Stimulated activated CD4-positive, alpha-beta T cell treated with anti-CD3 and anti-CD28 coated beads, Interleukin-2, amount 100 ng/mL, for 48 hours (primary cell): ENCODE data around the gene STEAP4.
"Not testable (repeated sequence)": the region's sequence is repeated elsewhere in the genome, so short reads cannot be mapped to it uniquely, and the experiment has no call there.

Experiments used
- DNase-seq, 2 donors: peaks; one replicate each; pipeline ENCODE4 v3.0.0-alpha.2; 2020

Gene STEAP4

DNA sequence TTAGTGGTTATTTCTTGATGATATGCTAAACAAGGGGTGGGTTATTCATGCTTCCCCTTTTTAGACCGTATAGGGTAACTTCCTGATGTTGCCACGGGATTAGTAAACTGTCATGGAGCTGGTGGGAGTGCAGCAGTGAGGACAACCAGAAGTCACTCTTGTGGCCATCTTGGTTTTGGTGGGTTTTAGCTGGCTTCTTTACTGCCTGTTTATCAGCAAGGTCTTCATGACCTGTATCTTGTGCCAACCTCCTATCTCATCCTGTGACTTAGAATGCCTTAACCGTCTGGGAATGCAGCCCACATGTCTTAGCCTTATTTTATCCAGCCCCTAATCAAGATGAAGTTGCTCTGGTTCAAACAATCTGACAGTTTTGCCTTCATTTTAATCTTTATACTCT, 41.7 kb downstream of the STEAP4 start:
- DNase-seq: not testable (repeated sequence)

DNA sequence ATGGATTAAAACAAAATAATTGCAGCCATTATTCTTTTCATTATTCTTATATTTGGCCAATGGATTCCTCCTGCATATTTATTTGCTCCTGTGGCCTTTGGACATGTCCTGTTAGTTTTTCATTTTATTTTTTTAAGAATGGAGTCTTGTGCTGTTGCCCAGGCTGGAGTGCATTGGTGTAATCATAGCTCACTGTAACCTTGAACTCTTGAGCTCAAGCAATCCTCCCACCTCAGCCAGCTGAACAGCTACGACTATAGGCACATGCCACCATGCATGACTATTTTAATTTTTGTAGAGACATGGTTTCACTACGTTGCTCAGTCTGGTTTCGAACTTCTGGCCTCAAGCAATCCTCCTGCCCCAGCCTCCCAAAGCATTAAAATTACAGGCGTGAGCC, 44.1 kb downstream of the STEAP4 start:
- DNase-seq: no peak

GRCh38 chr7:88260719-88261118, 46.0 kb downstream of the STEAP4 start:
- no peak for DNase-seq

- DNase-seq: no peak
Observed at GRCh38 chr7:88259656-88260380, 46.9 kb downstream of the STEAP4 start.

GRCh38 chr7:88258296-88258695, 48.4 kb downstream of the STEAP4 start:
- not testable (repeated sequence) for DNase-seq

- no peak for DNase-seq
Observed at GRCh38 chr7:88256906-88257305, 49.8 kb downstream of the STEAP4 start.

DNA sequence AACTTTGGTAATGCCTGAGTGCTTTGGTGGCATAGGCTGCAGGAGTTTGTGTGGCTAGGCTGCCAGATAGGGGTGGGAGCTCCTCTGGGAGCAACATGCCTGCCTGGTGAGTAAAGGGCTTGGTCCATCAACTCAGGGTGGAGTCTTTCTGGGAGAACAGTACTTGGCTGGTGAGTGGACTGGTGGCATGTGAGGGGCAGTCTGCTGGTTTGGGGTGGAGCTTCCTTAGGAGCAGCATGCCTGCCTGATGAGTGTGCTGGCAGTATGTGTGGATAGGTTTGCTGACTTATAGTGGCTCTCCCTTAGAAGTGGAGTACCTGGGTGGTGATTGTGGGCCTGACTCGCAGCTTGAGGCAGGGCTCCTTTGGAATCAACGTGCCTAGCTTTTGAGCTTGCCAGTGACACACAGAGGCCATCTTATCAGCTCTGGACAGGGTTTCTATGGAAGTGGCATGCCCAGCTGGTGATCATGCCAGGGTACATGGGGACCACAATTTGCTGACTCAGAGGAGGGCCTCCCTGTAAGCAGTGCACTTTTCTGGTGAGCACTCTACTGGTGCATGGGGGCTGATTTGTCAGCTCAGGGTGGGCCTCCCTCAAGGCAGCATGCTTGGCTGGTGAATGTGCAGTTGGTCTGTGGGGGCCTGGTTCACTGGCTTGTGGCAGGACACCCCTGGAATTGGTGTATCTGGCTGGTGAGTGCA, 51.8 kb downstream of the STEAP4 start:
- no peak for DNase-seq

DNA sequence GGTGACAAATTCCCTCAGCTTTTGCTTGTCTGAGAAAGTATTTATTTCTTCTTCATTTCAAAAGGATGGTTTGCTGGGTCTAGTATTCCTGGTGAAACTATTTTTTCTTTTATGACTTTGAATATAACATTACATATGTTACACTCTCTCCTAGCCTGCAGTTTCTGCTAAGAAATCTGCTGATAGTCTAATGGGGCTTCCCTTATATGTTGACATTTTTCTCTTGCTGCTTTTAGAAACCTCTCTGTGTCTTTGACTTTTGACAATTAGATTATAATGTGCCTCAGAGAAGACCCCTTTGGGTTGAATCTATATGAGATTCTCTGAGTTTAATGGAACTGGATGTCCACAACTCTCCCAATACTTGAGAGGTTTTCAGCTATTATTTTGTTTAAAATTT, 53.1 kb downstream of the STEAP4 start:
- no peak for DNase-seq

DNA sequence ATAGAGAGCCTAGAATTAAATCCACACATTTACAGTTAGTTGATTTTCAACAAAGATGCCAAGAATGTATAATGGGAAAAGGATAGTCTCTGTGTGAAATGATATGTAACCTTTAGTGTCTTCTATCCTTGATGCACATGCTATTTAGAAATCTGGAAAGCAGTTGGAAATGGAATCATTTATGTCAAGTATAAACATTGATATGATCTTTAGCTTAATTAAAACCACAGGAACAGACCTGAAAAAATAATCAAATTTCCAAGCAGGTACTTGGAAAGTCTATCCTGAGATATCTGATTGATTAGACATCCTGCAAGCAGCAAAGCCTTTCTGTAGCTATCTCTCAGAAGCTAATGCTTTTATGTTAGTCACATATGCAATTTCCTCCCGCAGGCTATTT, 62.4 kb downstream of the STEAP4 start:
- DNase-seq: no peak

DNA sequence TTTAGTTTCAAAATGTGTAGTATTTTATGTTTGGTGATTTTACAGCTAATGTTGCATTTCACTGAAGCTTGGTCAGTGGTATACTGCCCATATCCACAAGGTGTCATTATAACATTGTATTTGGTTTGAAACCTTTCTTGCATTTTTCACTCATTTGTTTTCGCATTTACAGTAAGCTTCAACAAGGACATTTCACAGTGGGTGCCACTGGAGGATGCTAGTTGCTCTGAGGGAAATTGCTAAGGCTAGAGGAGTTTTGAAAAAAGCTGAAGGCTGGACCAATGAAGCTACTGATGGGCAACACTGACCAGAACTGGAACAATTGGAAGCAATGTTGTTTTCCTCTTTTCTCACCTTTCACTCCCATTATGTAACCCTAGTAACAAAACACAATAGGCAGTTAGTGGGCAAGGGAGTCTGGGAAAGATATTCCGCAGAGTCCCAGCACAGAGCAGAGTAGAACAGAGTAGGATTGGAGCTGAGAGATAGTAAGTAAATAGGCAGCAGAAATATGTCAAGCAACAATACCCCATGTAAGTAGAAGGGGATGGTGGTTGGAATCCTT, 63.3 kb downstream of the STEAP4 start:
- no peak for DNase-seq

GRCh38 chr7:88239852-88240251, 66.8 kb downstream of the STEAP4 start:
- DNase-seq: no peak

DNA sequence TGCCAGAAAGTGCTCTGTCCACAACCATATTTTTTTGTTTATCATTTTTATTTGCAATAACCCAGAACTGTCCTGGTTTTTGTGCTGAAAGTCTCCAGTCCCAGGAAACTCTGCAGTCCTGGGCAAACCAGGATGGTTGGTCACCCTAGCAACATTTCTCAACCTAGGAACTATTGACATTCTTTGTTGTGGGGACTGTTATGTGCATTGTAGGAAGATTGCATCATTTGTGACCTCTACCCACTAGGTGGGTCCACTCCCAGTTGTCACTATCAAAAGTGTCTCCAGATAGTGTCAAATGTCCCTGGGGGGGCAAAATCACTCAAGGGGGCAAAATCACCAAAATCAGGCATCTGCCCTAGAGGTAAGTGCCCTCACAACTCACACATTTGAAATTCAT, 72.9 kb downstream of the STEAP4 start:
- DNase-seq: no peak

DNA sequence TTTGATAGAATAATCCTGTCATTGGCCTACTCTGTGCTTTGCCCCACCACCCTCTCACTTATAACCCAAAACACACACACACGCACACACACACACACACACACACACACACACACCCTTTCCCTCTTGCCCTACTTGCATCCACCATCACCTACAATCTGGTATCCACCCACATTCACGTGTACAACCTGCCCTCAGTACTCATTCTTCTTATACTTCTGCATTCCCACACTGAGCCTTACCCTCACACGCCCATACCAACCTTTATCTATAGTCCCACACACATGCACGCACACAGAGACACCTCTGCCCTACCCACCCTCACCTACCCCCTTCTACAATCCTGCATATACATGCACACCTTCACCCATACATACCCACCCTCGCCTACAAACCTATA, 76.0 kb downstream of the STEAP4 start:
- DNase-seq: no peak

DNA sequence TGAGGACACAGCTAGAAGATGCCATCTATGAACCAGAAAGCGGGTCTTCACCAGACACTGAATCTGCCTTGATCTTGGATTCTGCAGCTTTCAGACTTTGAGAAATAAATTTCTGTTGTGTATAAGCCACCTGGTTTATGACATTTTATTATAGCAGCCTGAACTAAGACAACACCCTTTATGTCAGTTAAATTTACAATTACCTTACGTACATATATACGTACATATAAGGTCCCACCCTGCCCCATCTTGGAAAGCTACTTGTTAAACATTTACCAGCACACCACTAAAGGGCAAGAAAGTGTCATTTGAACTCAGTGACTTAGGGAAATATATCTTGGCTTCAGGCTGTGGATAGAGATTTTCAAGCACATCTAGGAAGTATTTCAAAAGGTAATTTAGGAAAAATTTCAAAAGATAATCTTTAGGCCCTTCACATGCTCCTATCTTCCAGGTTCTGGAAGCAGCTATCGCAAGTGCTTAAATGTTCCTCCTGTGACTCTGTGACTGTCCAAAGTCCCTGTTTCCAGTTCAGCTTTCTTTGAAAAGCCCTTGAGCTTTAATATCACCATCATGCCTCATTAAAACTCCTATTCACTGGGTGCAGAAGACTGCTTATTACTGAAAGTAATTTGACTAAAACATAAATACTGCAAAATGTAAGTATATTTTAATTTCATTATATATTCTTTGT, 77.2 kb downstream of the STEAP4 start:
- DNase-seq: no peak

DNA sequence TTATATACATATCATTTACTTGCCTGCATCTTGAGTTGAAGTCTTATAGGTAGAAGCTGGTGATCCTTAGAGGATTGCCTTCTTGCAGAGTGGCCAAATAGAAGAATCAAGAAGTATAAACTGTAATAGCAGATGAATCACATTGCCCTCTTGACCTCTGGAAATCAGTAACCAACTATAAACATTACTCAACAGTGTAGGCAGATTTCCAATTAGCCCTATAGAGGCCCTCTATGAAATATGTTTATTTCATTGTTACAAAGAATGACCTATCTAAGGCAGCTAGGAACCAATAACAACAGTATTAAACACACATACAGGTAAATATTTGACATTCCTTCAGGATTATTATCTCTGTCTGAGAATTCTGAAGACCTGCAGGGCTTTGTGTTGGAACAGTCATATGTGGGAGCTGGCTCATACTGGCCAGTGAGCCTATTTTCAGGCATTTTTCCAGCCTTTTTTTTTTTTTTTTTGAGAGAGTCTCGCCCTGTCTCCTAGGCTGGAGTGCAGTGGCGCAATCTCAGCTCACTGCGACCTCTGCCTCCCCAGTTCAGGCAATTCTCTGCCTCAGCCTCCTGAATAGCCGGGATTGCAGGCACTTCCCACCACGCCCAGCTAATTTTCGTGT, 79.7 kb downstream of the STEAP4 start:
- no peak for DNase-seq

DNA sequence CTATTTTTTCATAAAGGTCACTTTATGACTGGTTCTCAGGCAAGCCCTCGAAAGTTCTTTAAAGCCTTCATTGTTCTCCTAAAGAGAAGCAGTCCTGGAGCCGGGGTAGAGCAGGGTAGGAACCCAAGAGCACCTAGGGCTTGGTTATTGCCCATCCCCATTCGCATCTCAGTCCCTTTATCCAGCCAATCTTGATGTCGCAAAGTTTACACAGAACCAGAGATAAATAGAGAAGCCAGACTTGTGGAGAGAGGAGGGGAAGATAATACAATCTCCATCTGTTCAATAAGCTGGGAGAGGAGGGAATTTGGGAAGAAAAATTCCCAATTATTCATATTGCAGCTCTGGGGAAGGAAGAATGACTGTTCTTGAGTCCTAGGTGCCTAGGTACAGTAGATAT, 80.5 kb downstream of the STEAP4 start:
- DNase-seq: no peak

GRCh38 chr7:88224601-88225275, 82.0 kb downstream of the STEAP4 start:
- DNase-seq: no peak

GRCh38 chr7:88223265-88223664, 83.4 kb downstream of the STEAP4 start:
- DNase-seq: no peak
